Measurements from ENCODE around the gene STXBP6. TPM values are rescaled to one million over a fixed set of nuclear protein-coding genes. Genes with fewer than 3 reads are reported as not detected.

STXBP6 gene
- total RNA-seq, 1 donor from 2014 or later: 43.5 TPM

DNA sequence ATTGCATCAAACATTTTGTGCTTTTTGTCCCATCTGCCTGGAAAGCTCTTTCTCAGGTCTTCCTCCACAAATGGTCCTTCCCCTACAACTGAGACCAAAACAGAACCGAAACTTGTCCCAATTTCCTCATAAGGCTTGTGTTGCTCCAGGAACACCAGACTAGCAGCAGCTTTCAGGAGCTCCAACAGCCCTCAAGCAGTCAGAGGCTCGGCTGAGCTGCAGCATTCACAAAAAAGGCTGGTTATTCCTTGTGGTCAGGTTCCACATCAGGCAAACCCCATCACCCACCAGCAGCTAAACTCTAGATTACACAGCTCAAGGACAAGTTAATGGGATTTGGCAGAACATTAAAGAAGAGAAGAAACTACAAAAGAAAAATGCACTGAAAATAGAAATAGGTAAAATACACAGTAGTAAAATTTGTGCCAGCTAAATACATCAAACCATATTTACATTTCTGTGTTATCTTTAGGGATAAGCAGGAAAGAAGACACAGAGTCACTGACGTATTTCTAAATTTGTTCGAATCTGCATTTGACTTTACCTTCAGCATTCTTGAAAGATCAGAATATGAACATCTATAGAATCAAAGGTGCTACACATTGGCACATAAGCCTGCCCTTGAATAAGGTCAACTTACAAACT is 141.2 kb downstream of the STXBP6 start:
- ATAC-seq (peak; percentile 45), DNase-seq (no peak)
- intact Hi-C loops (cut with micrococcal nuclease): no loop called here

DNA sequence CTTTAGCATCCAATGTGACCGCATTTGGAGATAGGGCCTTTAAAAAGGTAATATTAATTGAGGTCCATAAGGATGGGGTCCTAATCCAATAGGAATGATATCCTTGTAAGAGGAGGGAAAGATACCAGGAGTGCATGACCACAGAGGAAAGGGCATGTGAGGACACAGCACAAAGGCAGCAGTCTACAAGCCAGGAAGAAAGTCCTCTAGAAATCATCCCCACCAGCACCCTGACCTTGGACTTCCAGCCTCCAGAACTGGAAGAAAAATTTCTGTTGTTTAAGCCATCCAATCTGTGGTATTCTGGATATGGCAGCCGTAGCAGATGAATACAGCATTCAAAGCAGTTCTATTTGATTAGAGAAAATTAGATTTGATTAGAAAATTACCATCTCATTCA is 145.4 kb downstream of the STXBP6 start:
- ATAC-seq: no peak
- DNase-seq: no peak
- intact Hi-C loops (cut with micrococcal nuclease): no loop called here

DNA sequence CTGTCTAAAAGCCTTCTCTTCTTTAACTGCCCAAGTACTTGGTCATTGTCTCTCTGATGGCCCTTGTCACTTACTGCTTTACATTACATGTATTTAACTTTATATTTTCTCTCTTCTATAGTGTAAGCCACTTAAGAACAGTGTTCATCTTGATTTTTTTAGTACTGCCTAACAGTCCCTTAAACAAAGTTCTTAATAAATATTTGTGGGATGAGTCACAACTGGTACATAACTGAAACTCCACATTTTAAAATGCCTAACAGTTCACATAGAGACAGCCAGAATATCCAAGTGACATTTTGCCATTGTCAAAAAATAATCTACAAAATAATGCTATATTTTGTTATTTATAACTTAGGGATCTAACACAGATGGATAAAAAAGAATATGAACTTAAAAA is 146.6 kb downstream of the STXBP6 start:
- ATAC-seq: no peak
- intact Hi-C loops (cut with micrococcal nuclease): no loop called here
- no peak for DNase-seq

DNA sequence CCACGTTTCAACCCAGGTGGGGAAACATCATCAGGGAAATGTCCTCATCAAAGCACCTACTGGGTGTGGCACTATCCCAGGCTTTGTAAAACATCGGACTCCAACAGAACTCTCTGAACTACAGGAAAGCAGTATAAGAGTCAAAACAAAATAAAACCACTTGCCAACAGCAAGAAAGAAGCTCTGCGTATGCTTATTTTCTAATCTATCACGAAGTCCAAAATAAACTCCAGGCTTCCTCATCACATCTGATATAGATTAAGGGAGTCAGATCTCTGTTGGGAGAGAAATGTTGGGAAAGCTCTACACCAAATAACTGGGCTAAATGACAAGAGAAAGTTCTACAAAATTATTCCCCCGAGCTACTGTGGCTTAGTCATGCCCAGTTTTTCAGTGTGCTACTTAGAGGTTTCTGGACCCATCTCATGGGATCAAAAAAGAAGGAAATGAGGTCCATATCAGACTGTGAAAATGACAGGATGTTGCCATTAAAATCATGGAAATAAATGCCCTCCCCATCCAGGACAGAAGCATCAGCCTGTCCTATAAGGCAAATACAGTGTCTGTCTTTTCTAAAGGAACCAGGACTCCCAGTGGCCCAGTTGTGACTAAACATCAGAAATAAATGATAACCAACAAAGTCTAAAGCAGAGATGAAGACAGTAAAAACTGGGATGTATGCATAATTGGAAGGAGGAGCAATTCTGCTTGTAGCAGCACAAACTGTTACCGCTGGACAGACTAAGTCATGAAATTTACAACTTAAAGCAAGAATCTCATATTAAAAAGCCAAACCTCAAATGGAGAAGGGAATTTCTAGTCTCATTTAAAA is 149.5 kb downstream of the STXBP6 start:
- intact Hi-C loops (cut with micrococcal nuclease): no loop called here
- peak; percentile 90 for ATAC-seq

DNA sequence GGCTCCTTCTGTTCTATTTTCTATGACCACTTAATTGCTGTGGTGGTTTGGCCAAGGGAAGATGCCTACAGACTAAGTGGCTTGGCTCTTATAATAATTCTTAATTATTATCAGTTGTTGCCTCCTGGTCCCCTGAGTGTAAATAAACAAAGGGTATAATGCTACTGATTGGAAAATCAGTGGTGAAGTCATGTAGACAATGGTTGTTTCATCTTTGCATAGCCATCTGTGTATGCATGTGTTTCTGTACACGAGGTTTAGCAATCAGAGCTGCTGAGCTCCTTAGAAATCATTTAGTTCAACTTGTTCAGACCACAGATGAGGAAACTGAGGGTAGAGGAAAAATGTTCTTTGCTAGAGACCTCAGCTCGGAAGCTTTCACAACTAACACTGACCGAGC is 152.2 kb downstream of the STXBP6 start:
- intact Hi-C loops (cut with micrococcal nuclease): no loop called here
- DNase-seq (no peak), ATAC-seq (no peak)

More for the DNA sequence above, 149.5 kb downstream of the STXBP6 start:
- DNase-seq: no peak

DNA sequence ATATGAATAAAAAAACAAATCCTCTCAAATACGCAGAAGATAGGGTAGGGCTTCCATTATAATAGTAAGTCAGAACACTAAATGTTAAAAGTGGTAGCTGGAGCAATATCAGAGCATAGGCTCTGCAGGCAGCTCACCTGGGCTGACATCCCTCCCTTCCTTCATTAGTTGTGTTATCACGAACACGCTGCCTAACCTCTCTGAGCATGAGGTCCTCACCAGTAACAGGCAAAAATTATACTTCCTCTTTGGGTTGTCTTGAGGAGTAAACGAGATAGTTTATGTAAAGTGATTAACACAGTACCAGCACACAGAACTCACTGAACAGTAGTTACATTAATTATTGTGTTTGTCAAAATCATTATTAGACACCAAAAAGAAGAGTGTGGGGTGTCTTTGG is 154.3 kb downstream of the STXBP6 start:
- intact Hi-C loops (cut with micrococcal nuclease): no loop called here
- DNase-seq: no peak
- no peak for ATAC-seq

DNA sequence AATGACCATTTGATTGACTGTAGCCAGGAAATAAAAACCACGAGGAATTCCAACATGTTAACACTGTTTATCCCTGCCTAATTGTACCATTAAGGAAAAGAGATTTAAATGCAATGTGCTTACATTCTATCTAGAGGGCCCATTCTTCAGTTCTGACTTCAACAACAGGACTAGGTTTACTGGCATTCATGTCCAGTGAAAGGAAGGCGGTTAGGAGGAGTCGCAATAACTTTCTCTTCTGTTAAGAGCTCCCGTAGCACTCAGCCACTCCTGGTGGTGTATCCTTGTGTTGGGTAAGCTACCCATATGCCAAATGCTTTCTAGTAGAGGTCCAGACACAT is 154.7 kb downstream of the STXBP6 start:
- intact Hi-C loops (cut with micrococcal nuclease): no loop called here
- ATAC-seq: peak; percentile 26

DNA sequence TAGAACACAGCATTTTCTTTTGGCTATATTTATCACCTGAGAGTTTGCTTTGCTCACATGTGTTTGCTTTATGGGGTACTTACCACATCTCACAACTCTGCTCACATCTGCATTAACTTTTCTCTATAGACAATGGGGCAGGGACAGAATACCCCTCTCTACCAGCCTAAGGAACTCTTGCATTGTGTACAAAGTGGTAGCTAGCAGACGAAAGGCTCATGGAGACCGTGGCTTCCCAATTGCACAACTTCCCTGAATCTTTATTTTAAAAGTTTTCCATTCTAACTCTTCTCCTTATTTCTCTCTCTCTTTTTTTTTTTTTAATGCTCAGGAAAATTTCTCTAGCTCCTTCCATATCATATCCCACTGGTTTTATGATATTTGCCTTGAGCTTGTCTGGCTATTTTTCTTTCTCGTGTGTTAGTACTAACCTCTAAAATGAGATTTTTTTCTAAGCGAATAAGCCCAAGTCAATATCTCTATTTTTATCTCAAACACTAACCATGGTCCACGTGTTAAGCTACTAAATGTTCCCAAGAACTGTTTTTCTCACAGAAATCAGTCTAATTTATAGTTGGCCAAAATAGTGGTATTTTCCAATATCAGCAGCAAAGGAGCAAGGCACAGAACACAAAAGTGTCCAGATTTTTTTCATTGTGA is 155.2 kb downstream of the STXBP6 start:
- DNase-seq (no peak), ATAC-seq (peak; percentile 32)
- intact Hi-C loops (cut with micrococcal nuclease): no loop called here

More for the DNA sequence above, 154.7 kb downstream of the STXBP6 start:
- DNase-seq: no peak

DNA sequence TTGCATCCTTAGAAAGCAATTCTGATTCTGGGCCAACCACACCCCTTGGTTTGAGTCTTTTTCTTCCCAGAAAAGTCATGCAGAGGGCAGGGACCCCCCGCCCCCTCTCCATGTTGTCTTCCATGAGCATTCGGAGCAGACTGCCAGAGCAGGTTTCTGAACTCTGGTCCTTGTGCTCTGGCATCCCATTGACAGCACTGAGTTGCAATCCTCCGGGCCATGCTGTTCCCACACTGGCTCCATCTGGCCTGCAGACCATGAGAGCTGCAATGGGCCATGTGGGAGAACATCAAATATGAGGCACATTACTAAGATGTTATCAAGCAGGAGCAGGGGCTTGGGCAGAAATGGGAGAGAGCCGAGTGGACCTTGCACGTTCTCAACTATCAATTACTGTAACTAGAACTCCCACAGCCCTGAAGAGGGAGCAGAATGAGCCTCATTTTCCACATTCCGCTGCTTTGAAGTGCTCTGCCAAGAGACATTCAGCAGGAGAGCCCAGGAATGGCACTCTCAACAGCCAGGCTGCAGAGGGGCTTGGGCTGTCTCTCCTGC is 157.4 kb downstream of the STXBP6 start:
- DNase-seq (no peak), ATAC-seq (no peak)
- intact Hi-C loops (cut with micrococcal nuclease): no loop called here

DNA sequence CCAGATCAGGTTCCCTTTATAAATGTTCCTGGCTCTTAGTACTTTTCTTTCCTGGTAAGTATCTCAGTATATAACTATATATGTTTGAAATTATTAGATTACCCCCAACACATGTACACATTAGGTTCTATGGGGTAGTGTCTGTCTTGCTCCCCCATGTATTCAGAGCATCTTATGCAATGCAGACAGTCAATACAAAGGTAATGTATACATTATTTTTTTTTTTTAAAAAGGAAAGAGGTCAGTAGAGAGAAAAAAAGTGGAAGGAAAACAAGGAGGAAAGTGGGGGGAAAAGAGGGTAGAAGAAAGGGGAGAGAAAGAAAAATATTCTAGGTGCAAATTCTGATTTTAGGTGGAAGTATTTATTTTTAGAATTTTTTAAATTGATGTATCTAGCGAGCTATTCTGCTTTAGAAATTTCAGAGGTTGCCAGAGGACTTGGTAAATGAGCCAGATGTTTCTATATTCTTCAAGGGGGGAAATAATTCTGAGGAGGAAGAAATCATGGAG is 157.9 kb downstream of the STXBP6 start:
- intact Hi-C loops (cut with micrococcal nuclease): no loop called here
- DNase-seq: no peak
- ATAC-seq: no peak

DNA sequence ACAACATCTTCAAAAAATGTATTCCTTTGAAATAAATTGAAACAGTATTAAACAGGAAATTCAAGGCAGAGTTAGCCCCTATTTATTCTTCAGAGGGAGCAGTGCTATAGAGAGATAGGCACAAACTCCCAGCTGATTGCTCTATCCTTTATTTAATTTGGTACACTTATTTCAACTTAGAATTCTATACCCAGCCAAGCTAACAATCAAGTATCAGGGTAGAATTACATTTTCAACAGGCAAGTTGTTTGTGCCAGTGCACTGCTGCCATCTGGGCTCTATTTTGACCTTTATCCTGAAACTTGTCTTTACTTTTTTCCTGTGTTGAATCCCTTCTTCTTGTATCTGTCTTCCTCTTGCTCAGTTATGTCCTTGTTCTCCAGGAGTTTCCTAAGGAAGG is 159.2 kb downstream of the STXBP6 start:
- intact Hi-C loops (cut with micrococcal nuclease): no loop called here
- ATAC-seq (no peak), DNase-seq (no peak)

DNA sequence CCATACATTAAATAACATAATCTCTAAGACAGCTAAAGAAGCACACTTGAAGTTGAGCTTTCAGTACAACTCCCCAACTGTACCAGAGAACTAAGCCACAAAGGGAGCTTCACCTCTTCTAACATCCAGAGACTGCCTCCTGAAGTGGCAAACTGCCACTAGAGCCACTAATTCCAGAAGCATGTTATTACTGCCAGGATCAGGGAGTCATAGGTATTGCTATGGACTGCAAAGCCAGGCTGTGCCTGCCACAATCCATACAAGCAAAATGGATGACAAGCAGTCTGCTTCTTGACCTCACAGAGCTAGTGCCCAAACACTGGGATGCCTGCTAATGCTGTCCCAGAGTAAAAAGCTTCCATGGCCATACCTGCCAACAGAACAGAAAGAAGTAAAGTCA is 160.1 kb downstream of the STXBP6 start:
- intact Hi-C loops (cut with micrococcal nuclease): no loop called here
- DNase-seq (no peak), ATAC-seq (peak; percentile 73)

DNA sequence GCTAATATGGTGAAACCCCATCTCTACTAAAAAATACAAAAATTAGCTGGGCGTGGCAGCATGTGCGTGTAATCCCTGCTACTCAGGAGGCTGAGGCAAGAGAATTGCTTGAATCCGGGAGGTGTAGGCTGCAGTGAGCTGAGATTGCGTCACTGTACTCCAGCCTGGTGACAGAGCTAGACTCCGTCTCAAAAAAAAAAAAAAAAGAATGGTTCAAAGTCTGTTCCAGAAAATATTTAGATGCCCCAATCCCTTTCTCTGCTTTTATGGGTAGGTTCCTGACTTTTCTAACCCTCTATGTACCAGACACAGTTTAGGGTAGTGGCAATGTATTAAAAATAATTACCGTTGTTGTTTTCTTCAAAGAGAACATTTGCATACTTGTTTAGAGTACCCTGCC is 161.4 kb downstream of the STXBP6 start:
- DNase-seq (no peak), ATAC-seq (no peak)
- intact Hi-C loops (cut with micrococcal nuclease): no loop called here

DNA sequence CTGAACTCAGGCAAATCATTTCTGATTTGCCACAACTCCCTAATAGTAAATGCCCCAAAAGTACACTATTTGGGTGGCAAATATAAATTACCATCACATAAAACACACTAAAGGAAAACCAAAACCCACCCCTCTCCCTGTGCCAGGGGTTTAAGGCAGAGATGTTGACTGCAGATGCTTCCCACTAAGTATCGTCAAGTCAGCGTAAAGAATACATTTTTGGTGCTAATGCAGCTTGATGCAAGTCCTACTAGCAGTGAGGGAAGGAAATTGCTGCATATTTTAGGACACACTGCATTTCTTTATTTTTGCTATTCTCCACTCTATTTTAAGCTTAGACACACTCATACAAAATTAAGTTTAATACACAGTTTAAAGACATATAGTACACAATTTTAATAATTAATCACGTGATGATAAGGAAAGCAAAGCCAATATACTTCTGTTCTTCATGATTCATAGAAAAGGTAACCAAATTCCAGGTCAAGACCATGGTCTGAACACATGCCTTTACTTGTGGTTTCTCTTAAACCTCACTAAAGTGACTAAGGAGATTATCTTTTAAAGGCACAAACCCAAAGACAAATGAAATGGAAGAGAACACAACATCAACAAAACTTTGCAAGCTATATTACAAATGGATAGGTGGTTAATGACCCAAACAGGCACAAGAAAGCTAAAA is 162.2 kb downstream of the STXBP6 start:
- intact Hi-C loops (cut with micrococcal nuclease): no loop called here
- no peak for ATAC-seq
- DNase-seq: no peak

DNA sequence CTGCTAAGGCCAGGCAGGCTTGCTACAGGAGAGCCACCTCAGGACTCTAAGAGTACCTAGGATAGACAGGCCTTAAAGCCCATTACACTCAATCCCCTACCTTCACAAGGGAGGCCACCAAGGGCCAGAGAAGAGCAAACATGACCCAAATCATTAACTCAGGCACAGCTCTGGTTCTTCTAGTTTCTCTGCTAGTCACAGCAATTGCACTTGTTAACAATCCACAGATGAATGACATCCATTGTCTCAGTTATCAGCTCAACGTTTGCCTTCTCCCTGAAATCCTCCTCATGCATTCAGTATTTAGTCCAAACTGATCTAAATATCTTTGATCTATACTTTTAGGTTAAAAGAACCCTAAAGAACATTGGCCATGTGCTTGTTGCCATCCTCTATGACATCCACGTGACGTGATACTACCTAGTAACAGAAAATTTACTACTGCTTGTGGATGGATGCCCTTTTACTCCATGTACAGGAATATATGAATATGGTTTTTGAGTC is 164.5 kb downstream of the STXBP6 start:
- no peak for ATAC-seq
- DNase-seq: no peak
- intact Hi-C loops (cut with micrococcal nuclease): no loop called here

DNA sequence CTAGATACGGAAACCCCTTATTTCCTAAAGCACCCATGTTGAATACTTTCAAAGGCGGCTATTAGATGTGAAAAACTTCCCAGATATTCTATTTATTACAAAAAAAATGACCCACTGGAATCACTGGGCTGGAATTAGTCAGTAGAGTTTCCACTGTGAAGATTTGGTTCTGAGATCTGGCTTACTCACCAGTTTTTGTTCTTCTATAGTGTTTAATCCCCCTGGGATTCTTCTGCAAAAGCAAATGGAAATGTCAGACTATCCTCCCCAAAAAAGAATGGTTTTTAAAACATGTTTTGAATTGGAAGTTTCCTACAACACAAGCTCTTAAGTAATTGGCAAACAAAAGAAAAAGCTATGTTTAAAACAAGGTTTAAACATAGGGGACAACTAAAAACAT is 166.4 kb downstream of the STXBP6 start:
- no peak for DNase-seq
- intact Hi-C loops (cut with micrococcal nuclease): no loop called here
- no peak for ATAC-seq

DNA sequence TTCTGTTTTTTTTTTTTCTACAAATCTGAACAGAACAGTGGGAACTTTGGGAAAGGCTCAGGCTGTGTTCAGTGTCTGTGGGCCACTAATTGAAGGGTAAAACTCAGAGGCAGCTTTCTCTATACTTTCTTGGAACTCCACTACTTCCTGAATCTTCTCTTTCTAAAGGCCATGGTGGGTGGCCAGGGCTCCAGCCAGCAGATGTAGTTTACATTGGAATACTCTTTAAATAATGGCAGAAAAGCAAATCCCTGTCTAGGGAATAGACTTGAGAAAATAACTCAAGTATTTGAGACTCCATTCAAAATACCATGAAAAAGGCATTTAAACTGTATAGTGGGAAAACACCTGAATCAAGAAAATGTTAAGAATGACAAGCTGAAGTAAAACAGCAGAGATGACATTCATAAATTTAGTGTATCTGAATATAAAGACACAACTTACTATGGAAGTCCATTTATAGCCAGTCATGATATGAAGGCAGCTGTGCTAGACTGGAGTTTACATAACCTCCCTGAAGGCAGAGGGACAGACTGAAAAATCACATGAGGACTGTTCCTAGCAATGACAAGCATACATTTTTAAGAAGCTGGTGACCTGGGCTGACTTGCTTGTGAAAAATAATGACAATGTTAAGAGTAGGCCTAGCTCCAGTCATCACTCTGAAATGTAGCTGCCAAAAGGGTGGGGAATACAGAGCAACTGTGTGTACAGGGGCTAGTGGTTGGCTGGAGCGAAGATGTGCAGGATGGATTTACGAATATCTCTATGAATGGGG is 168.6 kb downstream of the STXBP6 start:
- ATAC-seq: peak; percentile 64
- no peak for DNase-seq
- intact Hi-C loops (cut with micrococcal nuclease): no loop called here

DNA sequence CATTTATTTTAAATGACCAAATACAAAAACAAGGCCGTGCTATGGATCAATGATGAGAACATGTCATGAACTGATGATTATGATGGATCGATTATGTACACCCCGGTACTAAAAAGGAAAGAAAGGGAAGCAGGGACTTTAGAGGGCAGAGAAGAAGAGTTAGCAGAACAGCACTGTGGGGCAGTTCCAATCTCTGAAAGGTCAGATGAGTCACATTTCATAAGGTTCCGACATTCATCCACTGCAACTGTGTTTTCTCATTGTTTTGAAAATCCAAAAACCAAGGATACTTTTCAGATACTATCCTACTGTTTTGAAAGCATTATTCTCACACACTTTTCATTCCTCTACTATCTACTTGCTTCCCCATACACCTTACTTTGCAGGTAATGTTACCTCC is 169.3 kb downstream of the STXBP6 start:
- no peak for DNase-seq
- intact Hi-C loops (cut with micrococcal nuclease): no loop called here

More for the DNA sequence above, 169.3 kb downstream of the STXBP6 start:
- ATAC-seq: no peak

Data from left ventricle myocardium superior (tissue), 1 donor.